ENCODE measurements around the gene SSR1.

The SSR1 gene

GRCh38 chr6:7273709-7274108 lies 39.3 kb downstream of the SSR1 start:
- TF ChIP-seq EZH2phosphoT487 (conservative IDR thresholded peaks at IDR 0.05; ENCODE audit: low read length), result no peak
- no peak for TF ChIP-seq CTCF (IDR thresholded peaks at IDR 0.05; ENCODE audit: insufficient read depth, low read length, poor library complexity, severe bottlenecking)
- Histone ChIP-seq H2AFZ (ENCODE audit: low read depth, low read length, severe bottlenecking) (no peak overlapping the region), H3K36me3 (ENCODE audit: low read length) (no peaks in the 10 kb centered on the region), H3K9me3 (ENCODE audit: insufficient read depth, low read length) (no peaks in the 10 kb centered on the region), H3F3A (ENCODE audit: insufficient read depth) (no peaks in the 10 kb centered on the region; the same call in 1 of the 2 replicates), H3K9ac (ENCODE audit: low read length) (no peak overlapping the region), H3K27ac (ENCODE audit: low read depth, low read length) (no peak overlapping the region), H4K20me1 (ENCODE audit: low read depth, low read length) (no peaks in the 10 kb centered on the region), H3K27me3 (ENCODE audit: low read length) (no peaks in the 10 kb centered on the region), H3K9me2 (replicated peaks; ENCODE audit: insufficient read depth, low read length) (no peaks in the 10 kb centered on the region), H3K4me2 (ENCODE audit: low read depth, low read length, poor library complexity, severe bottlenecking) (no peak overlapping the region), H3K79me2 (ENCODE audit: insufficient read depth, low read length) (no peaks in the 10 kb centered on the region), H3K4me3 (ENCODE audit: insufficient read depth, low read length, poor library complexity, severe bottlenecking) (no peak overlapping the region)

- no peak overlapping the region for H3K4me2 ChIP-seq (ENCODE audit: low read depth, low read length, poor library complexity, severe bottlenecking)
- H3K9me2 ChIP-seq (replicated peaks; ENCODE audit: insufficient read depth, low read length), result no peaks in the 10 kb centered on the region
- H3F3A ChIP-seq (ENCODE audit: insufficient read depth), result no peaks in the 10 kb centered on the region
- H3K9me3 ChIP-seq (ENCODE audit: insufficient read depth, low read length), result no peaks in the 10 kb centered on the region
- no peak for TF ChIP-seq CTCF (IDR thresholded peaks at IDR 0.05; ENCODE audit: insufficient read depth, low read length, poor library complexity, severe bottlenecking)
- no peak for TF ChIP-seq EZH2phosphoT487 (conservative IDR thresholded peaks at IDR 0.05; ENCODE audit: low read length)
- no peak overlapping the region for H3K4me3 ChIP-seq (ENCODE audit: insufficient read depth, low read length, poor library complexity, severe bottlenecking)
- H4K20me1 ChIP-seq (ENCODE audit: low read depth, low read length), result no peaks in the 10 kb centered on the region
- no peaks in the 10 kb centered on the region for H3K36me3 ChIP-seq (ENCODE audit: low read length)
- H2AFZ ChIP-seq (ENCODE audit: low read depth, low read length, severe bottlenecking), result no peak overlapping the region
- H3K27ac ChIP-seq (ENCODE audit: low read depth, low read length), result no peak overlapping the region
- H3K27me3 ChIP-seq (ENCODE audit: low read length), result no peaks in the 10 kb centered on the region
- no peak overlapping the region for H3K9ac ChIP-seq (ENCODE audit: low read length)
- H3K79me2 ChIP-seq (ENCODE audit: insufficient read depth, low read length), result no peaks in the 10 kb centered on the region
These were observed 41.8 kb downstream of the SSR1 start for GRCh38 chr6:7271205-7271534.

- H4K20me1 ChIP-seq (ENCODE audit: low read depth, low read length), result no peaks in the 10 kb centered on the region
- no peak for TF ChIP-seq EZH2phosphoT487 (conservative IDR thresholded peaks at IDR 0.05; ENCODE audit: low read length)
- no peak for TF ChIP-seq CTCF (IDR thresholded peaks at IDR 0.05; ENCODE audit: insufficient read depth, low read length, poor library complexity, severe bottlenecking)
- no peaks in the 10 kb centered on the region for H3F3A ChIP-seq (ENCODE audit: insufficient read depth)
- H3K27ac ChIP-seq (ENCODE audit: low read depth, low read length), result no peak overlapping the region
- H3K4me2 ChIP-seq (ENCODE audit: low read depth, low read length, poor library complexity, severe bottlenecking), result no peak overlapping the region
- H2AFZ ChIP-seq (ENCODE audit: low read depth, low read length, severe bottlenecking), result no peak overlapping the region
- H3K9ac ChIP-seq (ENCODE audit: low read length), result no peak overlapping the region
- no peaks in the 10 kb centered on the region for H3K9me3 ChIP-seq (ENCODE audit: insufficient read depth, low read length)
- H3K79me2 ChIP-seq (ENCODE audit: insufficient read depth, low read length), result no peaks in the 10 kb centered on the region
- H3K27me3 ChIP-seq (ENCODE audit: low read length), result no peaks in the 10 kb centered on the region
- H3K9me2 ChIP-seq (replicated peaks; ENCODE audit: insufficient read depth, low read length), result no peaks in the 10 kb centered on the region
- H3K36me3 ChIP-seq (ENCODE audit: low read length), result no peaks in the 10 kb centered on the region
- no peak overlapping the region for H3K4me3 ChIP-seq (ENCODE audit: insufficient read depth, low read length, poor library complexity, severe bottlenecking)
These were observed 42.4 kb downstream of the SSR1 start for GRCh38 chr6:7270320-7271204.

Measured in SU-DHL-6 (cell line).